Activated CD4-positive, alpha-beta T cell treated with anti-CD3 and anti-CD28 coated beads, Interleukin-10, Interleukin-2, amounts not matched to agents 100 ng/mL and 50 ng/mL, durations not matched to agents 16 hours and 8 hours (primary cell): ENCODE data around the gene RBM47.

Experiments
- DNase-seq: peaks from one replicate; pipeline ENCODE4 v3.0.0-alpha.2; 2020

RBM47 gene

DNA sequence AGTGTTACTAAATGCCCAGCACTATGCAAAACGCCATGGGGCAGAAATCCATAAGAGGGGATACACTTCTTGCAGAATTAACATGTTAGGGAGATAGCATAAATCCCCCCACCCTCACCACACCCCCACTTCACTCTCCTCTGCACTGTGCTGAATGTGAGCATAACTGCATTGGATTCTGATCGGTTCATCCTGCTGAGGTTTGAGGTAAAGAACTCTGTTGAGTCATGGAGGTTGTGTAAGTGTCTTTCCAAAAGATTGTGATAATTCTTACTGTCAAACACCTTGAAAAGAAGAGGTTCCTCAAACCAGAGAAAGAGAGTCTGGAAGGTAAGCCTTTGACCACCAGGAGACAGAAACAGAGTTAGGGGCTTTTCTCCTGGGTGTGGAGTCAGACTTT, 43.6 kb downstream of the RBM47 start:
- DNase-seq, result no peak

DNA sequence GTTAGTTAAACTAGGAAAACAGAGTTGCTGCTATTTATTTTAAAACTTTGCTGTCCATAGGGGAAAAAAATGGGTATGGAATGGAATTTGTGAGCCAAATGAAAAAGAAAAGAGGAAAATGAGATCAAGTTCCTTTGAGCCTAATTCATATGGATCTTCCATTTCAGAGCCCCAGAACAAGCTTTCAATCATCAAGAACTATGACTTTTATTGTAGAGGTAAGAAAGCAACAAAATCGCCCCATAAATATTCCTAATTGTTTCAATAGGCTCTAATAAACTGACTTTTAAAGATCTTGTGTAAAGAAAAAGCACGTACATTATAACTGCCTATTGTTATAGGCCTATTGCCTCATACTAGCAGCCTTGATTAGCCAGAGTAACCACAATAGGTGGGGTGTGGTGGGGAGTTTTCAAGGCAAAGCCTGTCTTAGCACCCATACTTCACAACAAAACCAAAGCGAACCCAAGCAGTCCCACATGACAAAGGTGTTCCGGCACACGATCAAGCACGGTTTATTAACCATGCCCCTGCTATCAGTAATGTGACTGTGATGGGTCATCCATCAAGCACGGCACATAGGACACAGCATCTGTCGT, 44.4 kb downstream of the RBM47 start:
- no peak for DNase-seq

DNA sequence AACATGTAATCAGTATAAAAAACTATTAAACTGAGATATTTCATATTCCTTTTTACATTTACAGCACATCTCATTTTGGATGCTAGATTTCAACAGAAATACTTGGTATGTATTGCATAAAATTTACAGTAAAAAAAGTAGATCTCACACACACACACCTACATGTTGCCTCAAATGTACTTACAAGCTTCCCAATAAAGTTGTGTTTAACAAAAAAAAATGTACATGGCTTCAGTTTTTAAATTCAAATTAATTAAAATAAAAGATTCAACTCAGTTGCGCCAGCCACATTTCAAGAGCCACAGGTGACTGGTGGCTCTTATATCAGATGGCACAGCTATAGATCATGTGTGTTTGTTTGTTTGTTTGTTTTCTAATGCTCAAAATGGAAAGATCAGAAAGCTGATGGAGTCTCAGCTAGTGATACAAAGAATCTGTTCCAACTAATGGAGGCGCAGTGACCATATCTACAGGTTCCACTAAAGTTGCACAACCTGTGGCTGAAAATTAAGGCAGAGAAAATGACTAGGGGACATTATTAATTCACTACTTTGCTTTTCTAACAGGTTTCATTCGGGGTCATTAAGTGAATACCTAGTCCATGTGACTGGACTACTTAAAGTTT, 45.0 kb downstream of the RBM47 start:
- no peak for DNase-seq

DNA sequence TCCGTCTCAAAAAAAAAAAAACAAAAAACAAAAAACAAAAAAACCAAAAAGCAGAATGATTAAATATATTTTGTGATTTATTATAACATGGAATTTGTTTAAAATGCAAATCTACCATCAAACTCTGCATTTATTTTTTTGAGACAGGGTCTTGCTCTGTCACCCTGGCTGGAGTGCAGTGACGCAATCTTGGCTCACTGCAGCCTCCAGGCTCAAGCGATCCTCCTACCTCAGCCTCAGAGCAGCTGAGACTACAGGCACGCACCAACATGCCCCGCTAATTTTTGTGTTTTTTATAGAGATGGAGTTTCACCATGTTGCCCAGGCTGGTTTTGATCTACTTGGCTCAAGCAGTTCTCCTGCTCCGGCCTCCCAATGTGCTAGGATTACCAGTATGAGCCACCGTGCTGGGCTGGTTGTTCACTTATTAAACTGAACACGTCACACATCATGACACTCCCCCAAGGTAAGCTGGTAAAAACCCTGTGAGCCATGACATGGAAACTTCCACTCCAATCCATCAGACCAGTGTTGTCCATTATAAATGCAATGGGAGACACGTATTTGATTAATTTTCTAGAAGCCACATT, 45.7 kb downstream of the RBM47 start:
- no peak for DNase-seq

DNA sequence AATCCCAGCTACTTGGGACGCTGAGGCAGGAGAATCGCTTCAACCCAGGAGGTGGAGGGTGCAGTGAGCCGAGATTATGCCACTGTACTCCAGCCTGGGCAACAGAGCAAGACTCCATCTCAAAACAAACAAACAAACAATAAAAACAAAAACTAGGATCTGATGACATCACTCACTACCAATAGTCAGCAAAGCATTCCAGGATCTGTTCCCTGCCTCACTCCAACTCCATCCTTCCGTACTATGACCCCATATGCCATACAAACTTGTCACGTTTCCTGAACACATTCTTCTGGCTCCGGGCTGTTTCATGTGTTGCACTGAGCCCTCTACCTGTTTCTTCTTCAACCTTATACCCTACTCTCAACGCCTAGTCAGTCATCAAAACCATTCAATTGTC, 47.3 kb downstream of the RBM47 start:
- DNase-seq, result no peak

DNA sequence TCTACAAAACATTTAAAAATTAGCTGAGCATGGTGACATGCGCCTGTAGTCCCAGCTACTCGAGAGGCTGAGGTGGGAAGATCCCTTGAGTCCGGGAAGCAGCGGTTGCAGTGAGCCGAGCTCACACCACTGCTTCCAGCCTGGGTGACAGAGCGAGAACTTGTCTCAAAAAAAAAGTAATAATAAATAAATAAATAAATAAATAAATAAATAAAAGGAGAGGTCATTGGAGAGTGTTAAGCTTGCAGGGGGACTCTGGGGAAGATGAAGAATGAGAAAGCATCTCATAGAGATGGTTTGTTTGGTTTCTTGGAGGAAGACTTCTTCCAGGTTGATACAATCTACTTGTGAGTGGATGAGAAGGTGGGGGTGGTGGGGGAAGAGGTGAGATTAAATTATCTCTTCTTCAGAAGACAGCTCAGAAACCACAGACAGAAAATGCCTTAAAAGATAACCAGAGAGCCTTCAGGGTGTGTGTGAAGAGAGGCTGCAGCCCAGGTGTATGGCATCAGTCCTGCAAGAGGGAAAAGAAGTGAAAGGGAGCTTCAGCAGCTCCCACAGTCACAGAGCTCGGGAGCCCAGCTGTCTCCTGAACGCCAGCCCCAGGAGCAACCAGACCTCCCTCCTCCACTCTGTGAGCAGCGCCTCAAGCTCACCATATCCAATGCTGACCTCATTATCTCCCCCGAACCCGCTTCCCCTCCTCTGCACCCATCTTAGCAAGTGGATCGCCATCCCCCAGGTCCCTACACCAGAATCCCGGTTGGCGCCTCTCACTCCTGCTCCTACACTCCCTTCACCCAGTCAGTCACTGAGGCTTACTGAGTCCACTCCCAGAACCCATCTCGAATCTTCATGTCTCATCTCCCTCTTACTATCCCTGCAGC, 48.2 kb downstream of the RBM47 start:
- DNase-seq, result no peak

DNA sequence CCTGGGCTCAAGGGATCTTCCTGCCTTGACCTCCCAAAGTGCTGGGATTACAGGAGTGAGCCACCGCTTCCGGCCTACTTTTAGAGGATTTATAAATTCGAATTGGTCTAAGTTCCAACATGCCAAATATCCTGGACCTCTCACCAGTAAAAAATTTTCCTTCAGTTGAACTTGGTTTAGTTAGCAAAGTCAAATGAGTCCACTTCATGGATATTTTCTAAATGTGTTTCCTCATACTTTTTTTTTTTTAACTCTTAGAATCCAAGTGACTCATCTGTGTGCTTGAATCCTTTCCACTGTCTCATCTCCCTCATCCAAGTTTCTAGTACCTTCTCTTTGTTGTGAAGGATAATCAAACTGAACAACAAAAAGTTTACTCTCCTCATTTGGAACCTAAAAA, 49.7 kb downstream of the RBM47 start:
- DNase-seq, result no peak

DNA sequence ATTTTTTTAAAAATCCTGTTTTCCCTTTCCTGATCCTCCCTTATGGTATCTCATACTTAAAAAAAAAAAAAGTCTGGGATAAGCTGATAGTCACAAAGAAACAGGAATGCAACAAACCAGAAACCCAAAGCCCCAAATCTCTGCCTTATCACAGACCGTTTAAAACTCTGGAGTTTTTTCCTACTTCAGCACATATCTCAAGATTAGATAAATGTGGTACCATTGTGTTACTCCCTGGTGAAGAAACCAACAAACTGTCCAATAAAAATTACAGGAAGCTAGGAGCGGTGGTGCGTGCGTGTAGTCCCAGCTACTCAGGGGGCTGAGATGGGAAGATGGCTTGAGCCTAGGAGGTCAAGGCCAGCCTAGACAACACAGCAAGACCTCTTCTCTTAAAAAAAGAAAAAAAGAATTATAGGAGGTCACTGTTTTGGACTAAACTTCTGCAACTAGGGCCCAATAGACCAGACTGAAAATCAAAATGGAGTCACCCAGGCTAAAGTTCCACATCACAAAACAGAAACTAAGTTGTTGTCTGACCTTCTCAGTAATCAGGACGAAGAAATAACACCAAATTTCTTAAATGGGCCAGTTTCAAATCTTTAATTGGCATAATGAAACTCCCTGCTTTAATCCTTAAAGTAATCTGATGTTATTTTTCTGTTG, 51.9 kb downstream of the RBM47 start:
- no peak for DNase-seq

DNA sequence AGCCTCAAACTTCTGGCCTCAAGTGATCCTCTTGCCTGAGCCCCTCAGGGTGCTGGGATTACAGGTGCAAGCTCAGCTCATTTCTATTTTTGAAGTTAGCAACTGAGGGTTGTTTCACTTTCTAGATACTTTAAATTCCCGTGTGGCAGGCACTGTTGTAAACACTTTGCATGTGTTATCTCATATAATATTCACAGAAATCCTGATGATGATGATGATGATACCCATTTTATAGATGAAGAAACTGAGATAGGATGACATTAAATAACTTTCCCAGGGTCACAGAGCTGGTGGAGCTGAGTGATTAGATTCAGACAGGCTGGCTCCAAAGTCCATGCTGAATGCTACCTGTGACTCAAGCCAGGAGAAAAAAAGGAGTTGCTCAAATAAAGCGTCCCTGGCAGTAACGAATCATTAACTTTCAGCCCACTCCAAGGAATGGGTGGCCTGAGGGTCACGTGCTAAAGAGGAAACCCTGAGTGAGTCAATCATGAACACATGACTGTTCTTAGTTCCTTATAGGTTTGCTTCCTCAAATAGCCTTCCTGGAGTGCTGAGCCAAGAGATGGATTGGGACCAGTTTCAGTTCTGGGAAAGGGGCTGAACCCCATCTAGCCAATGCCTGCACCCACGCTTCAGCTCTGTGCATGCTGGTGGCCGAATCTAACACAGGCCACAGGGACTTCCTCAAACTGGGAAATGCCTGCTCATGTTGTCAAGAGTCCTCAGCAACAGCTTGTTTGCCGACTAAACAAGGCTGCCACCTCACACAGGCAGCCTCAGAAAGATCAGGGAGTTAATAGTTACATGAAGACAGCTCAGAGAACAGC, 52.8 kb downstream of the RBM47 start:
- DNase-seq, result peak; percentile 46

DNA sequence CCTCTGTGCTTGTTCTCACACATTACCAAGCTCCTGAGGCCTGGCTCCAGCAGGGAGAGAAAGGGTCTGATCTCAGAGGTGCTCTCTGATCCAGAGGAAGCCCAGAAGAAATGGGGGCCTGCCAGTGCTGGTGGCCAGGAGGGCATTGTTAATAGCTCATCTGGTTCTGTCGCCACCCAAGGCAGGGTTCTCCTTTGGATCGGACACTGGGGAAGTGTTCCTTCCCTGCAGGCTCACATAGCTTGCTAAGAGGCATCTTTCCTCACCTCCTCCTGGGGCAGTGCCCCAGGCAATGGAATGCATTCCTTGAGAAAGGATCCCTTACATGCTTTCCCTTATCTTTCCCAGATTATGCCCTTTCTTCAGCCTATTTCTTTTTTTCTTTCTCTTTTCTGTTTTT, 53.8 kb downstream of the RBM47 start:
- no peak for DNase-seq

DNA sequence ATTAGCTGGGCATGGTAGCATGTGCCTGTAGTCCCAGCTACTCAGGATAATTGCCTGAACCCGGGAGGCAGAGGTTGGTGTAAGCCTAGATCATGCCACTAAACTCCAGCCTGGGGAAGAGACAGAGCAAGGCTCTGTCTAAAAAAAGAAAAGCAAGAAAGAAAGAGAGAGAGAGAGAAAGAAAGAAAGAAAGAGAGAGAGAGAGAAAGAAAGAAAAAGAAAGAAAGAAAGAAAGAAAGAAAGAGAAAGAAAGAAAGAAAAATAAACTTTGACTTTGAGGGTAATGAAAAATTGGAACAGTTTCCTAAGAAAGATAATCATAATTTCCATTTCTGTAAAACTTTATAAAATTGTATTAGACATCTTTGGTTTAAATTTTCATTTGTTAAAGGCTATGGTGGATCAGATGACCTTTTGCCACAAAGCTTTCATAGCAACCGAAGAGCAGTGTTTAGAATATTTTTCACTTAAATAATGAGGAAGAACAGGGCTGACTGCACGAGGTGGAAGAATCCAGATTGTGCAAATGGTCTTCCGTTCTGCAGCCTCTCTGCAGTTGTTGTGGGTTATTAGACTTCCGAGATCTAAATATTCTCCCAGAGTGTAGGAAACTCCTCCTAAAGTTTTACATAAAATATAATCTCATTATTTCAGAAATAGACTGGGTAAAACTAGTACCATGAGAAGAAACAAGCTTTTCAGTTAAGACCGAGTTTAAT, 55.9 kb downstream of the RBM47 start:
- DNase-seq, result no peak

DNA sequence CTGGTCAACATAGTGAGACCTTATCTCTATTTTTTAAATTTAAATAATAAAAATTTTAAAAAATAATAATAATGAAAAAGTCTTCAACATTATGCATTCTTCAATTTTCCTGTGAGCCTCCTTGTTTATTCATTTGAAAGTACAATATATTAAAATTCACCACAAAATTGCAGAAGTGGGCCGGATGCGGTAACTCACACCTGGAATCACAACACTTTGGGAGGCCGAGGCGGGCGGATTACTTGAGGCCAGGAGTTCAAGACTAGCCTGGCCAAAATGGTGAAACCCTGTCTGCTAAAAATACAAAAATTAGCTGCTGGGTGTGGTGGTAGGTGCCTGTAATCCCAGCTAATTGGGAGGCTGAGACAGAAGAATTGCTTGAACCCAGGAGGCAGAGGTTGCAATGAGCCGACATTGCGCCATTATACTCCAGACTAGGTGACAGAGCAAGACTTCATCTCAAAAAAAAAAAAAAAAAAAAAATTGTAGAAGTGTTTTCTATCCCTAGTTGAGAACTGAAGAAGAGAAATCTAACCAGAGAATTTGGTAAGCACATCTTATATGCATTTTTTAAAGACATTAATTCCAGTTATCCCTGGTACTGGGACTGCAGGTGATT, 56.9 kb downstream of the RBM47 start:
- no peak for DNase-seq

DNA sequence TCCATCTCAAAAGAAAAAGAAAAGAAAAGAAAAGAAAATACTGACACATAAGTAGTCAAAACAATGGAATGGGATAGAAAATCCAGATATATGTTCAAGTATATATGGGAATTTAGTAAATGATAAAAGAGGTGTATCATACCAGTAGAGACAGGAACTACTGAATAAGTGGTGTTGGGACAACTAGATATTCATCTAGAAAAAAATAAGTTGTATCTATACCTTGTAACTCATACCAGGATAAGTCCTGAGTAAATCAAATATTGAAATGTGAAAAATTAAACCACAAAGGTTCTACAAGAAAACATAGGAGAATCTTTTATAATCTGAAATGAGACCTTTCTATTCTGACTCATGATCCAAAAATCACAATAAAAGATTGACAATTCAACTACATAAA, 58.5 kb downstream of the RBM47 start:
- DNase-seq, result no peak

DNA sequence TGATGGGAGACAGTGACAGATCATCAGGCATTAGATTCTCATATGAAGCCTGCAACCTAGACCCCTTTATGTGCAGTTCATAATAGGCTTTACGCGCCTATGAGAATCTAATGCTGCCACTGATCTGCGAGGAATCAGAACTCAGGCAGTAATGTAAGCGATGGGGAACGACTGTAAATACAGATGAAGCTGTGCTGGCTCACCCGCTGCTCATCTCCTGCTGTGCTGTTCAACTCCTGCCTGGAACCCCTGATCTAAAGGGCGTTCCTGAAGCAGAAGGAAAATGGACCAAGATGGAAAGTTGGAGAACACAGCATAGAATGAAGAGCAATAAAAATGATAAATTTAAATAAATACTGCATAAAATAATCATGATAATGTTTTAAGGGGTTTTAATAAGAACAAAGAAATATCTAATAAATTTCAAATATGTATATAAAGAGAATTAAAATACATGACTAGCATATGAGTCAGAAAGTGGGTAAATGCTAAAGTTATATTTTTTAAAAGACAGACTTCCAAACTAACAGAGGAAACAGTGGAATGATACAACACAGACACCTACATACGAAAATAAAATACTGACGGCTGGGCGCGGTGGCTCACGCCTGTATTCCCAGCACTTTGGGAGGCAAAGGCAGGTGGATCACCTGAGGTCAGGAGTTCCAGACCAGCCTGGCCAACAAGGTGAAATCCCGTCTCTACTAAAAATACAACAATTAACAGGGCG, 59.2 kb downstream of the RBM47 start:
- no peak for DNase-seq

DNA sequence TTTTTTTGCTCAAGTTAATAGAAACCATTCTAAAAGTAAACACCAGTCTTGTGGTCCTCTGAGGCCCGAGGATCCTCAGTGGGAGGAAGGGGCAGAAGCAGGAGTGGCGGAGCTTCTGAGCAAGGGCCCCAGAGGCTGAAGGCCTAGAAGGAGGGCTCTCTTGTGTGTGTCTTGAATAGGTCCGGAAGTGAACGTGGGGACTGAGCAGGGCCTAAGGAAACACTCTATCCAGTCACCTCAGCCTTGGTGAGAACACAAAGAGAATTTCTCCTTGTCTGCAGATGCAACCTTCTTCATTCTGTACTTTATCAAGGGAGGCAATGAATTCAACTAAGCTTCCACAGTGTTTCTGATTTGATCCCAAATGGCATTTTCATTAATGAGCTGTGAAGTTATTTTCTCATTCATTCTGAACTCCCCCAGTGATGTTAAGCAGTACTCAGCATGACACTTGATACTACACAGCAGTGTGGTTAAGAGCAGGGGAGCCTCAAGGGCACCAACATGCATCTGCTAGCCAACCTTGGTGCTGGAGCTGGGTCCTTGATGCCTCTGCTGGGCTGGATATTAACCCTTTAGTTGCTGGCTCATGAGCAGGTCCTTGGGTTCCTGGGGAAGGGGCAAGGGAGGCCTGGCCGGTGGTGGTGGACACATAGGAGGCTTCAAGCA, 64.7 kb downstream of the RBM47 start:
- DNase-seq, result no peak

DNA sequence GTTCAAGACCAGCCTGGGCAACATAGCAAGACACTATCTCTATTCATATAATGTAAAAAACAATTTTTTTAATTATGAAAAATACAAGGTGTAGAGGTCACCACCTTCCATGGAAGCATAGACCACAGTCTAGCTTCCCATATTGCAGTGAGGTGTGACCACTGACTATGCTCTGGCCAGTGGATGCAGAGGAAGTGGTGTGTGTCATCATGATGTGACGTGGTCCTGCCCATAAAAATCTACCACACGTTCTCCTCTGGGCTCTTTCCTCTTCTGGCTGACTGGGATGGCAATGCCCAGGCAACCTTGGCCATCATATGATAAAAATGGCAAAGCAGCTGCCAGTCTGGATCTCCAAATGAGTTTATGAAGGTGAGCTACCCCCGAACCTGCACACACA, 65.7 kb downstream of the RBM47 start:
- DNase-seq, result no peak

DNA sequence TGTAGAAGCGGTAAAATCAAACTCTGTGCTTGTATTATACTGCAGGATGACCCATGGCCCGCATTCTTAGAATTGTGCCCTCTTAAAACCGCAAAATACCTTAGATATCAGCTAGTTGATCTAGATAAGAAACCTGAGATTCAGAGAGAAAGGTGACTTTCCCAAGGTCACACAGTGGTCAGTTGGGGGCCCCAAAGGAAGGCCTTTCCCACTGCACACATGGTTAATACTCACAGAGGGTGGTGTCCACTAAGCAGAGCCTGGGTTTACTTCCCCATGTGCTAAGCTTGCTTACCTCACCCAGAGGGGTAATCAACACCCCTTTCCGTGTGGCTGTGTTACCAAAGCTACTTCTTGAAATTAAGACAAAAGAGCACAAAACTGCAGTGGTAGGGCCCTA, 66.3 kb downstream of the RBM47 start:
- DNase-seq, result no peak

DNA sequence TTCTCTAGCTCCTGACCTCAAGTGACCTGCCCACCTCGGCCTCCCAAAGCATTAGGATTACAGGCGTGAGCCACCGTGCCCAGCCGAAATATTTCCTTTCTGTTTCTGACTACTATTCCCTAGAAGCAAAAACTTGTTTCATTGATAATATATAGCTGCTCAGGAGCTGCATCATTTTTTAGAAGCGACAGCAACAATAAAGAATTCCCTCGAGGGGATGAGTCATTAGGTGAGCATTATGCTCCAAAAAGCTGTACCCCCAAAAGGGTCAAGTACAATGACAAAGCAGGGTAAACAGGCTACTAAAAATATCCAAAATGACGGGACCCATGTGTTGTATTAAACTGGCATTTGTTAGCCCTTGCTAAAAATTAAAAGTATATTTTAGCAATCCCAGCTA, 67.0 kb downstream of the RBM47 start:
- no peak for DNase-seq

DNA sequence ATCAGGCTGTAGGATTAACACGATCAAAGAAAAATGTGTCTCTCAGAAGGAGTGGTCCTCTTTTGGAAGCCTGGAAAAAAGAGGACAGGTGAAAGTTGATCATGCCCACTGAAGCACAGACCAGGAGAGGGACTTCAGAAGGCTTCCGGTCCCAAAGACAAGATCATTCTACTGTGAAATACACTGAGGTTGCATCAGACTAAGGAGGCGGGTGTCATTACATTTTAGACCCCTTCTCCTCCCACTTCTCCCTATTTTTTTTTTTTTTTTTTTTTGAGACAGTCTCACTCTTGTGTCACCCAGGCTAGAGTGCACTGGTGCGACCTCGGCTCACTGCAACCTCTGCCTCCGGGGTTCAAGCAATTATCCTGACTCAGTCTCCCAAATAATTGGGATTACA, 67.5 kb downstream of the RBM47 start:
- no peak for DNase-seq
